Kidney (tissue), 14 donors: Measurements from ENCODE around the gene CYTH1. TPM values are rescaled to one million over a fixed set of nuclear protein-coding genes. Genes with fewer than 3 reads are reported as not detected.

Source experiments
- DNase-seq, 5 donors: peaks; one replicate each; pipeline ENCODE4 v3.0.0-alpha.2; 2013 to 2020
- FAIRE-seq: peaks from 2 replicates; lab custom pipeline; 2012; peaks lifted over from hg19 to GRCh38; lab: Jason Lieb, UNC
- H3K27ac ChIP-seq, 2 donors: one replicate each; pipeline ENCODE4 v1.7.0; 2013; ENCODE audit warnings: low read depth in 2 of 2, low read length in 2 of 2, inconsistent platforms in 1 of 2
- H3K27me3 ChIP-seq: one replicate; pipeline ENCODE4 v1.7.1; 2013; ENCODE audit warnings: low read length, inconsistent platforms; ENCODE audit not compliant: control insufficient read depth, insufficient read depth
- H3K36me3 ChIP-seq, 3 donors: one replicate each; pipeline versions ENCODE4 v1.7.0 to v1.7.1; 2013; ENCODE audit warnings: low read length in 3 of 3, control low read depth in 1 of 3, inconsistent platforms in 1 of 3; ENCODE audit not compliant: insufficient read depth in 3 of 3, control insufficient read depth in 2 of 3
- H3K4me1 ChIP-seq, 3 donors: one replicate each; pipeline versions ENCODE4 v1.7.0 to v1.7.1; 2013; ENCODE audit warnings: low read length in 3 of 3, inconsistent platforms in 1 of 3, low read depth in 1 of 3; ENCODE audit not compliant: control insufficient read depth in 2 of 3, insufficient read depth in 2 of 3
- H3K4me3 ChIP-seq, 3 donors: one replicate each; pipeline versions ENCODE4 v1.7.0 to v1.8.1; 2013; ENCODE audit warnings: low read length in 3 of 3, control low read depth in 1 of 3, inconsistent platforms in 1 of 3
- H3K9ac ChIP-seq, 3 donors: one replicate each; pipeline versions ENCODE4 v1.7.0 to v1.7.1; 2013; ENCODE audit warnings: low read length in 3 of 3, control low read depth in 1 of 3, inconsistent platforms in 1 of 3
- H3K9me3 ChIP-seq, 3 donors: one replicate each; pipeline versions ENCODE4 v1.7.0 to v1.7.1; 2013; ENCODE audit warnings: low read length in 3 of 3, control low read depth in 1 of 3, inconsistent platforms in 1 of 3; ENCODE audit not compliant: control insufficient read depth in 2 of 3, insufficient read depth in 1 of 3
- CTCF ChIP-seq: IDR thresholded peaks from 3 replicates; pipeline ENCODE4 v1.5.1; 2012; ENCODE audit warnings: mild to moderate bottlenecking, moderate library complexity, borderline replicate concordance; ENCODE audit not compliant: insufficient read depth; ENCODE audit errors: extremely low read depth
- intact Hi-C: fragments of 100-400 bp; cut with DNase I; formaldehyde crosslinking; loops from one replicate; pipeline ENCODE4 v1.11.1; 2022
- polyA plus RNA-seq: library from polyadenylated mRNA; stranded (reverse); fragments of 350-450 nt; fragmentation: Illumina TruSeq; extraction: RNeasy Lipid Tissue Mini Kit (QIAGEN cat#74804); gene quantifications from one replicate; pipeline ENCODE4 v1.2.3, GENCODE V29; 2014; ENCODE audit warnings: low read depth, low replicate concordance; ENCODE audit not compliant: insufficient read depth
- total RNA-seq: library from RNA; stranded (reverse); fragmentation: NEBNext Ultra II Directional; extraction: Animal tissue kit (Norgen Biotek cat#: 25700); gene quantifications from one replicate; pipeline ENCODE4 v1.2.1, GENCODE V29; 2021
- donor health status: control.
- donor health status: control.
- donor health status: control.
- donor health status: control.
- donor health status: control.
- donor health status: DM: yes; HTN: yes; CAD: no.
- donor health status: Normal renal cell carcinoma (clear cell type).

The CYTH1 gene
- total and polyA plus RNA-seq, 2 donors from 2014 or later = 25.3 to 59.7 TPM

GRCh38 chr17:78820841-78821240, 38.8 kb upstream of the CYTH1 start:
- no peak for TF ChIP-seq CTCF
- Histone ChIP-seq H3K4me3 (no peak overlapping the region), H3K27me3 (no peaks in the 10 kb centered on the region), H3K27ac (no peak overlapping the region), H3K9ac (no peak overlapping the region), H3K4me1 (no peaks in the 10 kb centered on the region), H3K36me3 (peaks cover 10 to 47% (median 43%) of the 10 kb centered on the region in 3 donors), H3K9me3 (no peaks in the 10 kb centered on the region)
- FAIRE-seq (no peak), DNase-seq (no peak)
- intact Hi-C loops = no loop called here

- H3K4me3 ChIP-seq = no peak overlapping the region
- no peaks in the 10 kb centered on the region for H3K4me1 ChIP-seq
- TF ChIP-seq CTCF = no peak
- no peak overlapping the region for H3K9ac ChIP-seq
- no peaks in the 10 kb centered on the region for H3K27me3 ChIP-seq
- peaks cover 14 to 54% (median 47%) of the 10 kb centered on the region in 3 donors for H3K36me3 ChIP-seq
- no peaks in the 10 kb centered on the region for H3K9me3 ChIP-seq
- intact Hi-C loops = no loop called here
- DNase-seq = no peak
- FAIRE-seq = no peak
- peak overlapping the region in 1 of 2 donors; percentile 84 for H3K27ac ChIP-seq
Measured at GRCh38 chr17:78819806-78820792, 38.0 kb upstream of the CYTH1 start.

- FAIRE-seq (no peak), DNase-seq (no peak)
- H3K4me3 ChIP-seq = no peak overlapping the region
- H3K36me3 ChIP-seq = peaks cover 14 to 52% (median 42%) of the 10 kb centered on the region in 3 donors
- TF ChIP-seq CTCF = no peak
- H3K9ac ChIP-seq = no peak overlapping the region
- H3K27ac ChIP-seq = peak overlapping the region in 1 of 2 donors; percentile 84
- intact Hi-C loops = no loop called here
- H3K27me3 ChIP-seq = no peaks in the 10 kb centered on the region
- H3K4me1 ChIP-seq = no peaks in the 10 kb centered on the region
- no peaks in the 10 kb centered on the region for H3K9me3 ChIP-seq
Measured at GRCh38 chr17:78819402-78819801, 37.3 kb upstream of the CYTH1 start.
